ENCODE data around the gene TTC17. TPM values are rescaled to one million over a fixed set of nuclear protein-coding genes. Genes with fewer than 3 reads are reported as not detected.
A peak's percentile ranks its signal among the peaks of the same experiment; 100 is the strongest.
"Not testable (repeated sequence)": the region's sequence is repeated elsewhere in the genome, so short reads cannot be mapped to it uniquely, and the experiment has no call there.

TTC17 gene
- polyA plus RNA-seq (2013, experiment 1 of 4): 115 TPM
- 115 TPM for polyA plus RNA-seq (2013, experiment 2 of 4)
- 102 TPM for polyA plus RNA-seq (2013, experiment 3 of 4)
- polyA plus RNA-seq (2013, experiment 4 of 4): 123 TPM

GRCh38 chr11:43358801-43359421 is at the start of gene TTC17:
TTC17 (plus strand) TSS chr11:43358920; CDS start chr11:43358955, 35 bp downstream.
- 0% methylated on average over 58 of the region's 58 CpGs for WGBS, 2 experiments
- Histone ChIP-seq H3K27me3 (ENCODE audit: control insufficient read depth, insufficient read depth, low read length, poor library complexity, severe bottlenecking) (no peaks in the 10 kb centered on the region), H3K27ac (ENCODE audit: insufficient read depth, low read depth, low read length, poor library complexity, severe bottlenecking) (peak within 1 kb of the TSS; percentile 87), H3K4me1 (ENCODE audit: control insufficient read depth, insufficient read depth, low read length) (peaks cover 11% of the 10 kb centered on the region), H3K36me3 (ENCODE audit: control insufficient read depth, insufficient read depth, low read length) (no peaks in the 10 kb centered on the region), H3K9me3 (ENCODE audit: control insufficient read depth, low read length) (no peaks in the 10 kb centered on the region), H3K4me3 (ENCODE audit: insufficient read depth, low read depth, low read length) (peak within 1 kb of the TSS; percentile 92)

GRCh38 chr11:43311791-43312607 is 46.7 kb upstream of the TTC17 start, which contains the start of gene API5:
API5 (plus strand) TSS chr11:43311996; CDS start chr11:43312128, 132 bp downstream.
- Histone ChIP-seq H3K27me3 (ENCODE audit: control insufficient read depth, insufficient read depth, low read length, poor library complexity, severe bottlenecking) (no peaks in the 10 kb centered on the region), H3K4me3 (ENCODE audit: insufficient read depth, low read depth, low read length) (peak within 1 kb of the TSS; percentile 99), H3K27ac (ENCODE audit: insufficient read depth, low read depth, low read length, poor library complexity, severe bottlenecking) (peak within 1 kb of the TSS; percentile 69), H3K36me3 (ENCODE audit: control insufficient read depth, insufficient read depth, low read length) (no peaks in the 10 kb centered on the region), H3K9me3 (ENCODE audit: control insufficient read depth, low read length) (no peaks in the 10 kb centered on the region), H3K4me1 (ENCODE audit: control insufficient read depth, insufficient read depth, low read length) (no peaks in the 10 kb centered on the region)
- 0% methylated on average over 60 of the region's 60 CpGs for WGBS, 2 experiments

GRCh38 chr11:43315966-43316365 is 42.8 kb upstream of the TTC17 start:
- Histone ChIP-seq H3K4me3 (ENCODE audit: insufficient read depth, low read depth, low read length) (no peak overlapping the region), H3K27me3 (ENCODE audit: control insufficient read depth, insufficient read depth, low read length, poor library complexity, severe bottlenecking) (no peaks in the 10 kb centered on the region), H3K27ac (ENCODE audit: insufficient read depth, low read depth, low read length, poor library complexity, severe bottlenecking) (no peak overlapping the region), H3K36me3 (ENCODE audit: control insufficient read depth, insufficient read depth, low read length) (peaks cover 6% of the 10 kb centered on the region), H3K9me3 (ENCODE audit: control insufficient read depth, low read length) (no peaks in the 10 kb centered on the region), H3K4me1 (ENCODE audit: control insufficient read depth, insufficient read depth, low read length) (no peaks in the 10 kb centered on the region)
- 57% methylated on average over 1 of the region's 2 CpGs; no CpG with 5 or more reads in 1 of the 2 experiments for WGBS, 2 experiments

- H3K27ac ChIP-seq (ENCODE audit: insufficient read depth, low read depth, low read length, poor library complexity, severe bottlenecking): no peak overlapping the region
- H3K4me3 ChIP-seq (ENCODE audit: insufficient read depth, low read depth, low read length): no peak overlapping the region
These were observed 42.3 kb upstream of the TTC17 start for GRCh38 chr11:43316451-43316850.

GRCh38 chr11:43327987-43328386 is 30.7 kb upstream of the TTC17 start:
- WGBS, 2 experiments: 94 to 96% methylated on average over 2 of the region's 2 CpGs
- Histone ChIP-seq H3K27ac (ENCODE audit: insufficient read depth, low read depth, low read length, poor library complexity, severe bottlenecking) (no peak overlapping the region), H3K36me3 (ENCODE audit: control insufficient read depth, insufficient read depth, low read length) (peaks cover 56% of the 10 kb centered on the region), H3K27me3 (ENCODE audit: control insufficient read depth, insufficient read depth, low read length, poor library complexity, severe bottlenecking) (no peaks in the 10 kb centered on the region), H3K4me3 (ENCODE audit: insufficient read depth, low read depth, low read length) (no peak overlapping the region), H3K4me1 (ENCODE audit: control insufficient read depth, insufficient read depth, low read length) (no peaks in the 10 kb centered on the region), H3K9me3 (ENCODE audit: control insufficient read depth, low read length) (no peaks in the 10 kb centered on the region)

More at GRCh38 chr11:43316451-43316850, 42.3 kb upstream of the TTC17 start:
- Histone ChIP-seq H3K4me1 (ENCODE audit: control insufficient read depth, insufficient read depth, low read length) (no peaks in the 10 kb centered on the region), H3K9me3 (ENCODE audit: control insufficient read depth, low read length) (no peaks in the 10 kb centered on the region), H3K36me3 (ENCODE audit: control insufficient read depth, insufficient read depth, low read length) (peaks cover 11% of the 10 kb centered on the region), H3K27me3 (ENCODE audit: control insufficient read depth, insufficient read depth, low read length, poor library complexity, severe bottlenecking) (no peaks in the 10 kb centered on the region)
- WGBS, 2 experiments: 91 to 94% methylated on average over 6 of the region's 6 CpGs

- no peaks in the 10 kb centered on the region for H3K27me3 ChIP-seq (ENCODE audit: control insufficient read depth, insufficient read depth, low read length, poor library complexity, severe bottlenecking)
- 93 to 97% methylated on average over 2 of the region's 2 CpGs for WGBS, 2 experiments
- peaks cover 56% of the 10 kb centered on the region for H3K36me3 ChIP-seq (ENCODE audit: control insufficient read depth, insufficient read depth, low read length)
- no peaks in the 10 kb centered on the region for H3K4me1 ChIP-seq (ENCODE audit: control insufficient read depth, insufficient read depth, low read length)
- H3K4me3 ChIP-seq (ENCODE audit: insufficient read depth, low read depth, low read length): no peak overlapping the region
- no peaks in the 10 kb centered on the region for H3K9me3 ChIP-seq (ENCODE audit: control insufficient read depth, low read length)
- H3K27ac ChIP-seq (ENCODE audit: insufficient read depth, low read depth, low read length, poor library complexity, severe bottlenecking): no peak overlapping the region
These were observed 30.2 kb upstream of the TTC17 start for GRCh38 chr11:43328482-43328881.

GRCh38 chr11:43341159-43341558 is 17.6 kb upstream of the TTC17 start:
- Histone ChIP-seq H3K4me1 (ENCODE audit: control insufficient read depth, insufficient read depth, low read length) (no peaks in the 10 kb centered on the region), H3K36me3 (ENCODE audit: control insufficient read depth, insufficient read depth, low read length) (peaks cover 25% of the 10 kb centered on the region), H3K27ac (ENCODE audit: insufficient read depth, low read depth, low read length, poor library complexity, severe bottlenecking) (no peak overlapping the region), H3K27me3 (ENCODE audit: control insufficient read depth, insufficient read depth, low read length, poor library complexity, severe bottlenecking) (no peaks in the 10 kb centered on the region), H3K9me3 (ENCODE audit: control insufficient read depth, low read length) (no peaks in the 10 kb centered on the region), H3K4me3 (ENCODE audit: insufficient read depth, low read depth, low read length) (no peak overlapping the region)

GRCh38 chr11:43351426-43351825 is 7.3 kb upstream of the TTC17 start:
- not testable (repeated sequence) for H3K27ac ChIP-seq (ENCODE audit: insufficient read depth, low read depth, low read length, poor library complexity, severe bottlenecking); H3K36me3 ChIP-seq (ENCODE audit: control insufficient read depth, insufficient read depth, low read length); H3K4me1 ChIP-seq (ENCODE audit: control insufficient read depth, insufficient read depth, low read length); H3K9me3 ChIP-seq (ENCODE audit: control insufficient read depth, low read length); H3K4me3 ChIP-seq (ENCODE audit: insufficient read depth, low read depth, low read length); H3K27me3 ChIP-seq (ENCODE audit: control insufficient read depth, insufficient read depth, low read length, poor library complexity, severe bottlenecking)
- 7% methylated on average over 2 of the region's 17 CpGs; no CpG with 5 or more reads in 1 of the 2 experiments for WGBS, 2 experiments

- 93% methylated on average over 3 of the region's 4 CpGs; no CpG with 5 or more reads in 1 of the 2 experiments for WGBS, 2 experiments
- Histone ChIP-seq H3K27ac (ENCODE audit: insufficient read depth, low read depth, low read length, poor library complexity, severe bottlenecking) (no peak overlapping the region), H3K4me1 (ENCODE audit: control insufficient read depth, insufficient read depth, low read length) (no peaks in the 10 kb centered on the region), H3K9me3 (ENCODE audit: control insufficient read depth, low read length) (no peaks in the 10 kb centered on the region), H3K27me3 (ENCODE audit: control insufficient read depth, insufficient read depth, low read length, poor library complexity, severe bottlenecking) (no peaks in the 10 kb centered on the region), H3K4me3 (ENCODE audit: insufficient read depth, low read depth, low read length) (no peak overlapping the region), H3K36me3 (ENCODE audit: control insufficient read depth, insufficient read depth, low read length) (no peaks in the 10 kb centered on the region)
These were observed 4.4 kb upstream of the TTC17 start for GRCh38 chr11:43354311-43354710.

- peaks cover 11% of the 10 kb centered on the region for H3K4me1 ChIP-seq (ENCODE audit: control insufficient read depth, insufficient read depth, low read length)
- H3K27me3 ChIP-seq (ENCODE audit: control insufficient read depth, insufficient read depth, low read length, poor library complexity, severe bottlenecking): no peaks in the 10 kb centered on the region
- no peaks in the 10 kb centered on the region for H3K9me3 ChIP-seq (ENCODE audit: control insufficient read depth, low read length)
- H3K4me3 ChIP-seq (ENCODE audit: insufficient read depth, low read depth, low read length): no peak overlapping the region
- H3K36me3 ChIP-seq (ENCODE audit: control insufficient read depth, insufficient read depth, low read length): no peaks in the 10 kb centered on the region
- no peak overlapping the region for H3K27ac ChIP-seq (ENCODE audit: insufficient read depth, low read depth, low read length, poor library complexity, severe bottlenecking)
These were observed 2.4 kb upstream of the TTC17 start for GRCh38 chr11:43356336-43356735.

Measured in ectodermal cell (in vitro differentiated cells).